Ascending aorta (tissue), 2 donors: Measurements from ENCODE around the gene MYBBP1A. TPM values are rescaled to one million over a fixed set of nuclear protein-coding genes. Genes with fewer than 3 reads are reported as not detected.
A peak's percentile ranks its signal among the peaks of the same experiment; 100 is the strongest.

ENCODE experiments used
- DNase-seq, 2 donors: peaks; one replicate each; pipeline ENCODE4 v3.0.0-alpha.2; 2019; ENCODE audit warnings: low spot score in 2 of 2
- H3K27ac ChIP-seq, 2 donors: fragments of 200-600 bp; sonication (generic); one replicate each; pipeline ENCODE4 v1.5.1; 2016 to 2017; ENCODE audit warnings: mild to moderate bottlenecking in 1 of 2
- H3K27me3 ChIP-seq: fragments of 200-600 bp; sonication (generic); one replicate; pipeline ENCODE4 v1.5.1; 2017
- H3K36me3 ChIP-seq, 2 donors: fragments of 200-600 bp; sonication (generic); one replicate each; pipeline ENCODE4 v1.5.1; 2016
- H3K4me1 ChIP-seq, 2 donors: fragments of 200-600 bp; sonication (generic); one replicate each; pipeline ENCODE4 v1.5.1; 2016 to 2017; ENCODE audit warnings: mild to moderate bottlenecking in 1 of 2
- H3K4me3 ChIP-seq, 2 donors: fragments of 200-600 bp; sonication (generic); one replicate each; pipeline ENCODE4 v1.5.1; 2016 to 2017; ENCODE audit warnings: mild to moderate bottlenecking in 1 of 2
- H3K9me3 ChIP-seq, 2 donors: fragments of 200-600 bp; sonication (generic); one replicate each; pipeline ENCODE4 v1.5.1; 2016
- intact Hi-C: fragments of 100-400 bp; cut with DNase I; formaldehyde crosslinking; loops from one replicate; pipeline ENCODE4 v1.15.1; 2023
- total RNA-seq: library from RNA; depleted of rRNA; stranded (reverse); fragments of >200 nt; gene quantifications from one replicate; pipeline ENCODE4 v1.1.0, GENCODE V29; 2016
- TF ChIP-seq, protein P1 (sequence below), 3 experiments: fragments of 200-600 bp in 2 of 3; fragments of 450-650 bp in 1 of 3; sonication (generic) in 2 of 3; IDR thresholded peaks; one replicate each; pipeline ENCODE4 v1.5.1; 2016 to 2019; ENCODE audit warnings: antibody characterized with exemption in 3 of 3, mild to moderate bottlenecking in 1 of 3, moderate library complexity in 1 of 3

Gene MYBBP1A
- total RNA-seq, 1 donor from 2014 or later = 94.5 TPM

DNA sequence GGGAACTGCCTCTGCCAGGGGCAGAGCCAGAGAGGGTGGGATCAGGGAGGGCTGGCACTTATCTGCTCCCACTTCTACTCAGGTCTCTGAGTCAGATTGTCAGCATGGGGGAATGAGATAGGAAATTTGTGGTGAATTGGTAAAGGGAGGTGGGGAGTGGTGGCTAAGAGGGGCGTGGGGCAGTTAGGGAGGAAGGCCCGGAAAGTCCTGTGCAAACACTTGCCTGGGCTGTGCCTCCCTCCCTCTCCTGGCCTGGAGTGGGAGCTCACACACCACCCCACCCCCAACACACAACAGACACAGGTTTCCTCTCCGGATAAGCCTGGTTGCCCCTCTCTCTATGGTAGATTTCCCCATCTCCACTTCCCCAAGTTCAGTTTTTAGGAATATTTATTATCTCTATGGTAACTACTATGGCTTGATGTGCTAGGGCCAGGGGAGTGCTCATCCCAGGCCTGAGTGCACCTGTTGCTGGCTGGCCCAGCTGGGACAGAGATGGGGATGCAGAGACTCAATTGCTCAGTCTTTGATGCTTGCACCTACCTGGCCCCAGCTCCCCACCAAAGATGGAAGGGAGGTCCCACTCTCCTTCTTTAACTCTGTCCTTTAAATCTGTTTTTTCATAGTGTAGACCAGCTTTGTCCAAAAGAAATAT, 53.8 kb downstream of the MYBBP1A start:
- no peaks in the 10 kb centered on the region for H3K9me3 ChIP-seq
- H3K36me3 ChIP-seq = no peaks in the 10 kb centered on the region
- no peaks in the 10 kb centered on the region for H3K27me3 ChIP-seq
- no peak overlapping the region for H3K27ac ChIP-seq
- no peak for DNase-seq
- H3K4me3 ChIP-seq = no peak overlapping the region
- TF ChIP-seq, protein P1, sequence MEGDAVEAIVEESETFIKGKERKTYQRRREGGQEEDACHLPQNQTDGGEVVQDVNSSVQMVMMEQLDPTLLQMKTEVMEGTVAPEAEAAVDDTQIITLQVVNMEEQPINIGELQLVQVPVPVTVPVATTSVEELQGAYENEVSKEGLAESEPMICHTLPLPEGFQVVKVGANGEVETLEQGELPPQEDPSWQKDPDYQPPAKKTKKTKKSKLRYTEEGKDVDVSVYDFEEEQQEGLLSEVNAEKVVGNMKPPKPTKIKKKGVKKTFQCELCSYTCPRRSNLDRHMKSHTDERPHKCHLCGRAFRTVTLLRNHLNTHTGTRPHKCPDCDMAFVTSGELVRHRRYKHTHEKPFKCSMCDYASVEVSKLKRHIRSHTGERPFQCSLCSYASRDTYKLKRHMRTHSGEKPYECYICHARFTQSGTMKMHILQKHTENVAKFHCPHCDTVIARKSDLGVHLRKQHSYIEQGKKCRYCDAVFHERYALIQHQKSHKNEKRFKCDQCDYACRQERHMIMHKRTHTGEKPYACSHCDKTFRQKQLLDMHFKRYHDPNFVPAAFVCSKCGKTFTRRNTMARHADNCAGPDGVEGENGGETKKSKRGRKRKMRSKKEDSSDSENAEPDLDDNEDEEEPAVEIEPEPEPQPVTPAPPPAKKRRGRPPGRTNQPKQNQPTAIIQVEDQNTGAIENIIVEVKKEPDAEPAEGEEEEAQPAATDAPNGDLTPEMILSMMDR (IDR thresholded peaks at IDR 0.05) = no peak
- intact Hi-C loops = no loop called here
- H3K4me1 ChIP-seq = peaks cover 15 to 30% of the 10 kb centered on the region in 2 donors

DNA sequence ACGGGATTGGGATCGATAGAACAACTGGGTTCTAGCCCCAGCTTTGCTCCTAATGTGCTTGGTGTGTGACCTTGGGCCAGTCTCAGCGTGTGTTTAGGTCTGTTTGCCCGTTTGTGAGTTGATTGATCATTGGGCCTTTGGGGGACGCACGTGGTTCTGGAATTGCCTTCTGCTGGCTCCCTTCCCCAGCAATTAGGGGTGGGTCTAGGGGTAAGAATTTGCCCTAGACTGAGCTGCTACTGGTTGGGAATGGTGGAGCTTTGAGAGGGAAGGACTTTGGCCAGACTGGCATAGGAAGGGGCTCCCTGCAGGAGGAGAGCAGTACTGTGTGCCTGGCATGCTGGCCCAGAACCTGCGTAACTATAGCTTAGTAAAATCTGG, 55.0 kb downstream of the MYBBP1A start:
- H3K27me3 ChIP-seq = no peaks in the 10 kb centered on the region
- H3K36me3 ChIP-seq = no peaks in the 10 kb centered on the region
- peak overlapping the region in 1 of 2 donors; percentile 25 for H3K27ac ChIP-seq
- peaks cover 13 to 27% of the 10 kb centered on the region in 2 donors for H3K4me1 ChIP-seq
- H3K4me3 ChIP-seq = peak overlapping the region; percentile 63
- H3K9me3 ChIP-seq = no peaks in the 10 kb centered on the region
- intact Hi-C loops = no loop called here
- DNase-seq = no peak
- TF ChIP-seq, protein P1 (IDR thresholded peaks at IDR 0.05) = no peak

DNA sequence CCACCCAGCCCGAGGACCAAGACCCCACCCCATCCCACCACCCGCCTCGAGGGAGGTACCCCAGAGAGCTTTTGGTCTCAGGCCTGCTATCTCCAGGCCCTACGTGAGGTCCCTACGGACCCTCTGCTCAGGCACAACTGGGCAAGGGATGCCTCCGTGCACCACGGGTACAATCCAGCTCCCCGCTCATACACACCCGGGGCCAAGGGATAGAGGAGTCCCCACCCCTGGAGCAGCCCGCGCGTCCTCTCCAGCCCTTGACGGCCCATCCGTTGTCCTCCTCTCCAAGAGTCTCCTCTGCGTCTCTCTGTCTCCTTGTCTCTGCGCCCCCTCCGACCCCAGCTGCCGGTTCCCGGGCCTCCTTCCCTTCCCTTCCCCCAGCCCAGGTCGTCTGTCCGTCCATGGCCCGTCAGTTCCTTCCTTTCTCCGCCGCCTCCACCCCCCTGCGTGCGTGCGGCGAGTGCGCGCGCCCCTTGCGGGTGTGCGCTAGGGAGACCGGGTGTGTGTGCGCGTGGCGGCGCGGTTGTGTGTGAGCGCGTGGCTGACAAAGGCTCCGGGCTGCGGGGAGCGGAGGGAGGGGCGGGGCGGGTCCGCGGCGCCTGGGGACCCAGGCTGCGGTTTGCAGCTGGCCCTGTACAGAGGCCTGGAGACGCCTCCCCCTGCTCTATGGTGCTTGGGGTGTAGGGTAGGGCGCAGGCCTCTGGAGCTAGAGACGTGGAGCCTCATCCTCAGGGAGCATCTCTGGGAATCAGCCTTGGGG, 55.6 kb downstream of the MYBBP1A start:
- intact Hi-C loops = loop anchor here (2.0 to 5.0 kb wide), 4 partner anchors 63 to 297 kb away; partner anchors contain the start of gene UBE2G1
- Histone ChIP-seq H3K4me1 (peaks cover 13 to 27% of the 10 kb centered on the region in 2 donors), H3K9me3 (no peaks in the 10 kb centered on the region), H3K27ac (peak overlapping the region in 1 of 2 donors; percentile 25), H3K36me3 (no peaks in the 10 kb centered on the region), H3K27me3 (no peaks in the 10 kb centered on the region), H3K4me3 (peak overlapping the region; percentile 63)
- DNase-seq = no peak
- TF ChIP-seq, protein P1 (IDR thresholded peaks at IDR 0.05) = no peak

DNA sequence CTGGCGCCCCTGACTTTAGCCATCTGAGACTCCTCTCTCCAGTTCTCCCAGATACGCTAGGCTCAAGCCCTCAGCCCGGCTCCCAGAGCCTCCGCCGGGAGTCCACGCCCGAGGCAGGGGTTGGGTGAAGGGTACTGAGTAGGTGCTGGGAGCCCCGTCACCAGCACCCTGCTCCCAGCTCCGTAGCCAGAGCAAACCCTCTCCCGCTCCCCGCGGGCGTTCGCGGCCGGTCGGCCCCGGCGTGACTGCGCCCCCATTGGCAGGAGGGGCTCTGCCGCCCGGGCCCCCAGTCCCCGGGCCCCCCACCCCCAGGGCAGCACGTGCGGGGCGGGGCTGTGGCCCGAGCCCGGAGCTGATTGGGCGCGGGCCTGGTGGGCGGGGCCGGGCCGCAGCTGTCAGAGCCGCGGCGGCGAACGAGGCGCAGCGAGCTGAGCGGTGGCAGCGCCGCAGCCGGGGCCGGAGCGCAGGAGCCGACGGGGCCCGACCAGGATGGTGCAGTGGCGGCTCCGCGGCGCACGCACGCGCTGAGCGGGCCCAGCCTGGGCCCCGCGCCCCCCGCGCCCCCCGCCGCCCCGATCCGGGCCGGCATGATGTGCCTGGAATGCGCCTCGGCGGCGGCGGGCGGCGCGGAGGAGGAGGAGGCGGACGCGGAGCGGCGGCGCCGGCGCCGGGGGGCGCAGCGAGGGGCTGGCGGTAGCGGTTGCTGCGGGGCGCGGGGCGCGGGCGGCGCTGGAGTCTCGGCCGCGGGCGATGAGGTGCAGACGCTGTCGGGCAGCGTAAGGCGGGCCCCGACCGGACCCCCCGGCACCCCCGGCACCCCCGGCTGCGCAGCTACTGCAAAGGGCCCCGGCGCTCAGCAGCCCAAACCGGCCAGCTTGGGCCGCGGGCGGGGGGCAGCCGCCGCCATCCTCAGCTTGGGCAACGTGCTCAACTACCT, 56.5 kb downstream of the MYBBP1A start, which contains the start of gene SPNS2:
TSS of gene SPNS2 (plus strand) at position 421 of the 937 bp plus-strand sequence. CDS start at position 588, 167 bp downstream.
- Histone ChIP-seq H3K4me1 (peaks cover 13 to 27% of the 10 kb centered on the region in 2 donors), H3K36me3 (no peaks in the 10 kb centered on the region), H3K27me3 (no peaks in the 10 kb centered on the region), H3K9me3 (no peaks in the 10 kb centered on the region), H3K4me3 (peak within 1 kb of the TSS; percentile 63), H3K27ac (peak within 1 kb of the TSS; percentile 92)
- intact Hi-C loops = loop anchor here (1.0 to 5.0 kb wide), 5 partner anchors 11 to 296 kb away; partner anchors contain the start of gene UBE2G1
- peak in 1 of 2 donors; percentile 82 for DNase-seq
- TF ChIP-seq, protein P1 (IDR thresholded peaks at IDR 0.05) = no peak
